GM21825 (cell line): Measurements from ENCODE around the gene SULT1A3.
"Not testable (repeated sequence)": the region's sequence is repeated elsewhere in the genome, so short reads cannot be mapped to it uniquely, and the experiment has no call there.

ENCODE experiments used
- ATAC-seq: cut with Tn5 transposase; IDR thresholded peaks from one replicate; pipeline ENCODE4 v1.9.1; 2021; ENCODE audit warnings: mild to moderate bottlenecking, moderate library complexity; ENCODE audit not compliant: unreplicated experiment

Gene SULT1A3

DNA sequence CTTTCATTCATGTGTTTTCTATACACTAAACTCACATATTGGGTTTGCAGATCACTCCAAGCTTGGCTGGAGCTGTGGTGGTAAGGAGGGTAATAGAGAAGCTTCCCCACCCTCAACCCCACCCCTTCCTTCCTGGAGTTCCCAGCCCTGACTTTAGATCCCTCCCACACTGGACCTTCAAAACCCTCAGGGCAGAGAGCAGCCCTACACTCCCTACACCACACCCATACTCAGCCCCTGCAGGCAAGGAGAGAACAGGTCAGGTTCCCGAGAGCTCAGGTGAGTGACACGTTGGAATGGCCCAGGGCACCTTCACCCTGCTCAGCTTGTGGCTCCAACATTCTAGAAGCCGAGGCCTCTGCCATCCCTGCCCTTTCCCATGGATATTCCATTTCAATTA is at the start of gene SULT1A3:
Gene SULT1A3 (plus strand): TSS at position 207 of the 400 bp plus-strand sequence. CDS start 1,474 bp downstream, outside the sequence.
- ATAC-seq = not testable (repeated sequence)

DNA sequence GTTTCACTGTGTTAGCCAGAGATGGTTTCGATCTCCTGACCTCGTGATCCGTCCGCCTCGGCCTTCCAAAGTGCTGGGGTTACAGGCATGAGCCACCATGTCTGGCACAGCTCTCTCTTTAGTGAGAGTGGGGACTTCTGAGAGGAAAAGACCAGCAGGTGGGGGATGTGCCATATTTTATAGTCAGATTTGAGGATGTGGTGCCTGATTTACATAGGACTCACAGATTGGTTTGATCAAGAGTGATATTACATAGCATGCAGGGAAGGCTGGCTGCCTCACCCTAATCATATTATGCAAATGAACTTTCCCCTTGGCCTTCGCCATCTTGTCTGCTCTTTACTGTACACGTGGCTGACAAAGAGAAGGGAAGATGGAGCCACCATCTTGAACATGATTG is 48.0 kb upstream of the SULT1A3 start:
- ATAC-seq = no peak

DNA sequence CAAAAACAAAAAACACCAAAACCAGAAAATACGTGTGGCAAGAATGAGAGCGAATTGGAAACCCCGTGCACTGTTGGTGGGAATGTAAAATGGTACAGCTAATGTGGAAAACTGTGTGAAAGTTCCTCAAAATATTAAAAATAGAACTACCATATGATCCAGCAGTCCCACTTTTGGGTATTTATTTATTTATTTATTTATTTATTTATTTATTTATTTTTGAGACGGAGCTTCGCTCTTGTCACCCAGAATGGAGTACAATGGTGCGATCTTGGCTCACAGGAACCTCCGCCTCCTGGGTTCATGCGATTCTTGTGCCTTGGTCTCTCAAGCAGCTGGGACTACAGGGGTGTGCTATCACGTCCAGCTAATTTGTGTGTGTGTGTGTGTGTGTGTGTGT is 46.5 kb upstream of the SULT1A3 start:
- no peak for ATAC-seq

DNA sequence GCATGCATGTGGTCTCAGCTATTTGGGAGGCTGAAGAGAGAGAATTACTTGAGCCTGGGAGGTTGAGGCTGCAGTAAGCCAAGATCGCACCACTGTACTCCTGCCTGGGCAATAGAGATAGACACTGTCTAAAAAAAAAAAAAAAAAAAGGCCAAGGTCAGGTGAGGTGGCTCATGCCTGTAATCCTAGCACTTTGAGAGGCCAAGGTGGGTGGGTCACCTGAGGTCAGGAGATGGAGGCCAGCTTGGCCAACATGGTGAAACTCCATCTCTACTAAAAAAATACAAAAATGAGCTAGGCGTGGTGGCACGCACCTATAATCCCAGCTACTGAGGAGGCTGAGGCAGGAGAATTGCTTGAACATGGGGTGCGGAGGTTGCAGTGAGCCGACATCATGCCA is 43.9 kb upstream of the SULT1A3 start:
- ATAC-seq = no peak

DNA sequence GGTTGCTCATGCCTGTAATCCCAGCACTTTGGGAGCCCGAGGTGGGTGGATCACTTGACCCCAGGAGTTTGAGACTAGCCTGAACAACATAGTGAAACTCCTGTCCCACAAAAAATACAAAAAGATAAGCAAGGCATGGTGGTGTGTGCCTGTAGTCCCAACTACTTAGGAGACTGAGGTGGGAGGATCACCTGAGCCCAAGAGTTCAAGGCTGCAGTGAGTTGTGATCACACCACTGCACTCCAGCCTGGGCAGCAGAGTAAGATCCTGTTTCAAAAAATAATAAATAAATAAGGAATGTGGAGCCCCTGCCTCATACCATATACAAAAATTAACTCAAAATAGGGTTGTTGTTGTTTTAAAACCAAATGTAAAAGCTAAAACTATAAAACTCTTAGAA is 41.8 kb upstream of the SULT1A3 start:
- no peak for ATAC-seq

DNA sequence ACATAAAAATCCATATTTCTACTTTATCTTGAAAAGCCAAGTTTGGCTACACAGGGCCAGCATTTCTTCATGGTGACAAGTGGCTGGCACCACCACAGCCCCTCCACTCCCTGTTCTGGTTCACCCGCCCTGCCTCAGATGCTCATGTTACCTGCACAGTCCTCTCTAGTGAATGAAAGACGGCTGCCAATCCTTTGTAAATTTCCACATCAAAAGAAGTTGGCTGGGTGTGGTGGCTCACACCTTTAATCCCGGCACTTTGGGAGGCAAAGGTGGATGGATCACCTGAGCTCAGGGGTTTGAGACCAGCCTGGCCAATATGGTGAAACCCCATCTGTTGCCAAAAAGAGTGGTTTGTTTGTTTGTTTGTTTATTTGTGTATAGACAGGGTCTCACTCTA is 35.5 kb upstream of the SULT1A3 start:
- ATAC-seq = no peak

DNA sequence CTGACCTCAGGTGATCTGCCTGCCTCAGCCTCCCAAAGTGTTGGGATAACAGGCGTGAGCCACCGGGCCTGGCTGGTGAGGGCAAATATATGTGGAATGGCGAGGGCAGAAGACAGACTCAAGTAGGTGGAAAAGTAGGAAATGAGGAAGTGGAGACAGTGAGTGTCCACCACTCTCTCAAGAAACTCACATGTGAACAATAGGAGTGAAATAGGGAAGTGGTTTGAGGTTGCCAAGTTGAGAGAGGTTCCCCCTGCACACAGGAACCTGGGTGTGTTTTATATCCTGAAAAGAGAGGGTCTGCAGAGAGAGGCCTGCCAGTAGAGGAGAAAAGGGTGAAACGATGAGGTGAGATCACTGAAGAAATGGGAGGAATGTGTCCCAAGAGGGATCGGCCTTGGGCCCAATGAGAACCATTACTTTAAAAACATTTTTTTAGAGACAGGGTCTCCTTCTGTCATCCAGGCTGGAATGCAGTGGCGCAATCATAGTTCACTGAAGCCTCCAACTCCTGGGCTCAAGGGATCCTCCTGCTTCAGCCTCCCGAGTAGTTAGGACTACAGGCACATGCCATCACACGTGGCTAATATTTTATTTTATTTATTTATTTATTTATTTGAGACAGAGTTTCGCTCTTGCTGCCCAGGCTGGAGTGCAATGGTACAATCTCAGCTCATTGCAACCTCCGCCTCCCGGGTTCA is 32.7 kb upstream of the SULT1A3 start:
- peak; percentile 73 for ATAC-seq

DNA sequence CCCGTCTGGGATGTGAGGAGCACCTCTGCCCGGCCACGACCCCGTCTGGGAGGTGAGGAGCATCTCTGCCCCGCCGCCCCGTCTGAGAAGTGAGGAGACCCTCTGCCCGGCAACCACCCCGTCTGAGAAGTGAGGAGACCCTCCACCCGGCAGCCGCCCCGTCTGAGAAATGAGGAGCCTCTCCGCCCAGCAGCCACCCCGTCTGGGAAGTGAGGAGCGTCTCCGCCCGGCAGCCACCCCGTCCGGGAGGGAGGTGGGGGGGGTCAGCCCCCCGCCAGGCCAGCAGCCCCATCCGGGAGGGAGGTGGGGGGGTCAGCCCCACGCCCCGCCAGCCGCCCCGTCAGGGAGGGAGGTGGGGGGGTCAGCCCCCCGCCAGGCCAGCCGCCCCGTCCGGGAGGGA is 30.3 kb upstream of the SULT1A3 start:
- not testable (repeated sequence) for ATAC-seq

DNA sequence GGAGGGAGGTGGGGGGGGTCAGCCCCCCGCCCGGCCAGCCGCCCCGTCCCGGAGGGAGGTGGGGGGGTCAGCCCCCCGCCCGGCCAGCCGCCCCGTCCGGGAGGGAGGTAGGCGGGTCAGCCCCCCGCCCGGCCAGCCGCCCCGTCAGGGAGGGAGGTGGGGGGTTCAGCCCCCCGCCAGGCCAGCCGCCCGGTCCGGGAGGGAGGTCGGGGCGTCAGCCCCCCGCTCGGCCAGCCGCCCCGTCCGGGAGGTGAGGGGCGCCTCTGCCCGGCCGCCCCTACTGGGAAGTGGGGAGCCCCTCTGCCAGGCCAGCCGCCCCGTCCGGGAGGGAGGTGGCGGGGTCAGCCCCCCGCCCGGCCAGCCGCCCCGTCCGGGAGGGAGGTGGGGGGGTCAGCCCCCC is 29.6 kb upstream of the SULT1A3 start:
- ATAC-seq = not testable (repeated sequence)

DNA sequence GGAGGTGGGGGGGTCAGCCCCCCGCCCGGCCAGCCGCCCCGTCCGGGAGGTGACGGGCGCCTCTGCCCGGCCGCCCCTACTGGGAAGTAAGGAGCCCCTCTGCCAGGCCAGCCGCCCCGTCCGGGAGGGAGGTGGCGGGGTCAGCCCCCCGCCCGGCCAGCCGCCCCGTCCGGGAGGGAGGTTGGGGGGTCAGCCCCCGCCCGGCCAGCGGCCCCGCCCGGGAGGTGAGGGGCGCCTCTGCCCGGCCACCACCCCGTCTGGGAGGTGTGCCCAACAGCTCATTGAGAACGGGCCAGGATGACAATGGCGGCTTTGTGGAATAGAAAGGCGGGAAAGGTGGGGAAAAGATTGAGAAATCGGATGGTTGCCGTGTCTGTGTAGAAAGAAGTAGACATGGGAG is 28.9 kb upstream of the SULT1A3 start:
- not testable (repeated sequence) for ATAC-seq

DNA sequence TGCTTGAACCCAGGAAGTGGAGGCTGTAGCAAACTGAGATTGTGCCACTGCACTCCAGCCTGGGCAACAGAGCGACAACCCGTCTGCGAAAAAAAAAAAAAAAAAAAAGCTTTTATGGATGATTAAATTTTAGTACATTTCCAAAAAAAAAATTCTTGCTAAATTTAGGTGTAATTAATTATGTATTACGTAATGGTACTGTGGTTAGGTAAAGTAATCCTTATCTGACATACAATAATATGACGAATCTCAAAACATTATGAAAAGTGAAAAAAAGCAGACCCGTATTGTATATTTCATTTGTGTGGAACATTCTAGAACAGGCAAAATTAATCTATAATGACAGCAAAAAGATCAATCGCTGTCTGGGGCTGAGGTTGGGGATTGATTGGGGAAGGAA is 26.0 kb upstream of the SULT1A3 start:
- ATAC-seq = no peak

DNA sequence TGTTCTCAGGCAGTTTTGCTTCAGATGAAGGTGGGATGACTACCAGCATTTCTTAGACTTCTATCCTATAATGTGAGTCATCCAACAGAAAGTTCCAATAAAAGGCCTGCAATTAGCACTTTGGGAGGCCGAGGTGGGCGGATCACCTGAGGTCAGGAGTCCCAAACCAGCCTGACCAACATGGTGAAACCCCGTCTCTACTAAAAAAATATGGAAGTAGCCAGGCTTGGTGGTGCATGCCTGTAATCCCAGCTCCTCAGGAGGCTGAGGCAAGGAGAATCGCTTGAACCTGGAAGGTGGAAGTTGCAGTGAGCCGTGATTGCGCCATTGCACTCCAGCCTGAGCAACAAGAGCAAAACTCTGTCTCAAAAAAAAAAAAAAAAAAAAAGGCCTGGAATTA is 22.2 kb upstream of the SULT1A3 start:
- ATAC-seq = not testable (repeated sequence)

DNA sequence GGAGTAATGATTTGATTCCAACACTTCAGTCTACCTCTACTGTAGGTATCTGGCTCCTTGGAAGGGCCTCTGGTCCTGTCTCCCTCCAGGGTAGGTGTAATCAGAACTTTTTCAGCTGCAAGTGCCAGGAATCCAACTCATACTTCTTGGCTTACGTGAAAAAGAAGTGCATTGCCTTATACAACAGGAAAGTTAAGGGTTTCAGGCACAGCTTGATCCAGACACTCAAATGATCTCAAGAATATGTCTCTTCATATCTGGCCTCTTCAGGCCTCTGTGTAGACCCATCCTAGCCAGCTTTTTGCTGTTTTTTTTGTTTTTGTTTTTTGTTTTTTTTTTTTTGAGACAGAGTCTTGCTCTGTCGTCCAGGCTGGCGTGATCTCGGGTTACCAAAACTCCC is 19.9 kb upstream of the SULT1A3 start:
- ATAC-seq = no peak

DNA sequence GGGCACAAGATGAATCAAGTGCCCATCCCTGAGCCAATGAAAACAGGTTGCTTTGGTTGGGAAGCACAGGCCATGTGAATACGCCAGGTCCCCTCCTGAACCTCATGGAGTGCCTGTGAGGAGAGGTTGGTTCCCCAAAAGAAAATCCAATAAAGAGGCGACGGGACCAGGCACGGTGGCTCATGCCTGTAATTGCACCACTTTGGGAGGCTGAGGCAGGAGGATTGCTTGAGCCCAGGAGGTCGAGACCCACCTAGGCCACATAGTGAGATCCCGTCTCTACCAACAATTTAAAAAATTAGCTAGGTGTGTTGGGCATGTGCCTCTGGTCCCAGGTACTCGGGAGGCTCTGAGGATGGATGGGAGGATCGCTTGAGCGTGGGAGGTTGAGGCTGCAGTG is 19.1 kb upstream of the SULT1A3 start:
- no peak for ATAC-seq

DNA sequence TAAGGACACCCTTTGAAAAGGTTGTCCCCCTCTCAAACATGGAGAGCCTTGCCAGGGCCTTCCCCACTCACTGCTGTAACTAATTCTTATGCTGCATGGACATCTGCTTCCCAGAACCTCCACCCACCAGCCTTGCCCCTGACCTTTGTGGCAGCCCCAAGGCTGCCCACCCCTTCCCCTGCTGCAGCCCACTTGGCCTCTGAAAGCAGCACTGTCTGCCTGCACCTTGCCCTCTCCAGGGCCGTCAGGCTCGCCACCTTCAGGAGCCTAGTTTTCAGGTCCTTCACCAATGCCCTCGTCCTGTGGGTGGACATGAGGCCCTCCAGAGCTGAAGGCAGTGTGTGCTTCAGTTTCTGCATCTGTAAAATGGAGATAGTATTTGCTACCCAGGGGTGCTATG is 18.3 kb upstream of the SULT1A3 start:
- no peak for ATAC-seq

DNA sequence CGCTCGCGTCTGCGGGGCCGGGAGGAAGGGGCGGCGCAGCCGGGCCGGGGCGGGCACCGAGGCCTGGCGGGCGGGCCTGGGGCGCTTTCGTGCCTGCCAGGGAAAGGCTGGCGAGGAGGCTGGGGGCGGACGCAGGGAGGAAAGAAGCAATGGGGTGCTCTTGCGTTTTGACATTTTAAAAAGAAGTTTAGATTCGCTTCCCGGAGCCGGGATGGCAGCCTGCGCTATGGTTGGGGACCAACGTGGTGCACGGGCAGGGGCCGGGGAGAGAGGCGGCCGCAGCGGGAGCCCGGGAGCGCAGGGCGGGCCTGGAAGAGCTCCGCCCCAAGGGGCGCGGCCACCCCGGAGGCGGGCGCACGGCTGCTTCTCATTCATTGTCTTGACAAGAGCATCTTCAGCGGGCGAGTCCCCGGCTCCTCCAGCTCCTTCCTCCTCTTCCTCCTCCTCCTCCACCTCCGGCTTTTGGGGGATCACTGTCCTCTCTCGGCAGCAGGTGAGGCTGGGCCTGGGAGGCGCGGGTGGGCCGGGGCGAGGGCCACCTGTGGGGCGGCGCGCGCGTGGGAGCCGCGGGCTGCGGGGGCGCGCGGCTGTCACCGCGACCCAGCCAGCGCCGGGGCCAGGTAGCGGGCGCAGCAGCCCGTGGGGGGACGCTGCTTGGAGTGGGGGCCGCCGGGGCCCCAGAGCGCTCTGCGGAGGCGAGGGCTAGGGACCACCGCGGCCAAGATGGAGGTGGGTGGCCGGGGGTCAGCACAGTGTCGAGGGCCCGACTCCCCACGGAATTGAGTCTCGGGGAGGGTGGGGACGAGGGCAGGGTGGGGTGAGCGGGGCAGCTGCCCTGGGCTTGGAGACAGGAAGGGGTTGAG is 15.6 kb upstream of the SULT1A3 start, which contains the start of gene CORO1A:
Gene CORO1A (plus strand): TSS at position 370 of the 863 bp plus-strand sequence. CDS start 1,608 bp downstream, outside the sequence.
- ATAC-seq = no peak

DNA sequence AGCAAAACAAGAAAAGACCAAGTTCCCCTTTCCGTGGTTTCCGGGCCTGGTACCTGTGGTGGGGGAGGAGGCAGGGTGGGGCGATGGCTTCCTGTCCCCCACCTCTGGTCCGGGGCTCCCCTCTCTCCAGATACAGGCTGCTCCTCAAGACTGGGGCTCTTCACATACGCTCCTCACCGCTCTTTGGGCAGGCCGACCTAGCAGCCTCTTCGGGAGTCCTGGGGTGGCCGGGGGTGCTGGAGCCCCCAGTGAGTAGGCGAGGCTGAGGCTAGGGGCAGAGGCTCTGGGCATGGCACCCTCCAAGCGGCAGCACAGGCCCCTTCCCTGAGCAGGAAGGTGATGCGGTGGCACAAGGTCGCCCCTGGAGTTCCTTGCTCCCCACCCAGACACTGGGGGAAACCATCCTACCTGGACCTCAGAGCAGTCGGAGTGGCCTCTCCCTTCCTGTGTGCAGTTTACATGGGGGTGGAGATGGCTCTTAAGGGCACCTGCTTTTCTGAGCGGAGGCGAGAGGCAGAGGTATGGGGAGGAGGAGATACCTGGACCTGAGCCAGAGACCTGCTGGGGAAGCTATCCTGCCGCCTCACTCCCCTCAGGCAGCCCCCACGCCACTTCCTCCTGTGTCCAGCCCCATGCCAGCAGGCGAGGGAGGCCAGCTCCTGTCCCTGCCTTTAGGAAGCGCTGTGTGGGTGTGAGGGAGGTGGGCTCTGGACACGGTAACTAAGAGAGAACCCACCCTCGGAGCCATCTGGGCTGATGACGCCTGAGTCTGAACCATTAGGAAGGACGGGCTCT is 14.8 kb upstream of the SULT1A3 start:
- no peak for ATAC-seq

DNA sequence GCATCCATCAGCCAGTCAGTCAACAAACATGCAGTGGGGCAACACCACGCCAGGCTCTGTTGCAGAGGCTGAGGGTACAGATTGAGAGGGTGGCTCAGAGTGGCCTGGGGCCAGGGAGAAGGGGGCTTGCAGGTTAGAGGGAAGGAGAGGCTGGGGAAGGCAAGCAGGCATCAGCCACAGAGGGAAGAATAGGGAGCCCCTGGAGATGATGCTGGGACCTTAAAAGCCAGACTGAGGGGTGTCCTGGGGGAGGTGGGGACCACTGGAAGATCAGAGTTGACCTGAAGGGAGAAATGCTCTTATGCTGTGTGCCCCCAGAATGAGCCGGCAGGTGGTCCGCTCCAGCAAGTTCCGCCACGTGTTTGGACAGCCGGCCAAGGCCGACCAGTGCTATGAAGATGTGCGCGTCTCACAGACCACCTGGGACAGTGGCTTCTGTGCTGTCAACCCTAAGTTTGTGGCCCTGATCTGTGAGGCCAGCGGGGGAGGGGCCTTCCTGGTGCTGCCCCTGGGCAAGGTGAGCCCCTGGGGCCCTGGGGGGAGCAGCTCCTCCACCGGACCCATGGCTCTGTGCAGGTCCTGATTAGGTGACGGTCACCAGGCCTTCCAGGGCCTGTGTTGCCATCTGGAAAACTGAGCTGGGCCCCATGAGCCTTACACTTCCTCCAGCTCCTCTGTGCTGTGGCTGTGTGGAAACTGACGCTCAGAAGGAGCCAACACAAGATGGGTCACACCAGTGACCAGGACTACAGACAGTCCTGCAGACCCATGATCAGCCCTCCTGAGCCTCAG is 14.0 kb upstream of the SULT1A3 start:
- no peak for ATAC-seq

DNA sequence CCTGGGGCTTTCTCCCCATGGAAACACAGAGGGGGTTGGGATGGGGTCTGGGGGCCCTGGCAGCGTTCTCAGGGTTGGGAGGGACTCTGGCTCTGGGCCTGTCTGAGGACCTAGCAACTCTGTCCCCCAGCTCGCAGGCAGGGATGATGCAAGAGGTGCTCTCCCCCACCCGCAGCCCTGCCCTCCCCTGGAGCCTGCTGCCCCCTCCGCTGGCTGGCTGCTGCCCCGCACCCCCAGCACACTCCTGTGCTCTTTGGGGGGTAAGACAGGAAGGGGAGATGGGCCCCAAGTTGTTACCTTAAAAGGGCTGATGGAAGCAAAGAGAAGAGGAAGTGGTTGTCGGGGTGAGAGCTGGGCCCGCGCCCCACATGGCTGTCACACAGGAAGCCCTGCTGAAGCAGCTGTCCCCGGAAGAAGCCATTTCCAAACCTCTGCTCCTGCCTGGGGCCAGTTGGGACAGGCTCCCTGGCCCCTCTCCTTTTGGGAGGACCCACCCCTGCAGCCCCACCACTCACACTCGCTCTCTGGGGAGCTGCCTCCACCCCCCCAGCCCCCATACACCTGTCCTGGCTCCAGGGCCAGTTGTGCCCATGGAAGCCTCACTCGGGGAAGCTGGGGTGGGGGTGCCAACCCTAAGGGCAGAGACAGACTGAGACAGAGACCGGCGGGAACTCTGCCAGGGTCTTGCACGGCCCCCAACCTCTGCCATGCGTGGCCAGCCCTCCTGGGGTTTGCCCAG is 13.2 kb upstream of the SULT1A3 start:
- no peak for ATAC-seq

DNA sequence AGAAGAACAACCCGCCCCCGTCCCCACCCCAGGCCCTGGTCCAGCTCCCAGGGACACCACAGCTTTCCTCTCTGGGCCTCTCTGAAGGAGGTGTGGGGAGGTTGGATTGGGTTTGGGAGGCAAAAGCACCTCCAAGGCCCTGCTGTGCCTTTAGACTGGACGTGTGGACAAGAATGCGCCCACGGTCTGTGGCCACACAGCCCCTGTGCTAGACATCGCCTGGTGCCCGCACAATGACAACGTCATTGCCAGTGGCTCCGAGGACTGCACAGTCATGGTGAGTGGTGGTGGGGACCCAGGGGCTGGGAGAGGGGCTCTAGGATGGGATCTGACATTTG is 12.6 kb upstream of the SULT1A3 start:
- no peak for ATAC-seq
